Upper lobe of left lung (tissue), 6 donors: Measurements from ENCODE around the gene HOXA2. TPM values are rescaled to one million over a fixed set of nuclear protein-coding genes. Genes with fewer than 3 reads are reported as not detected.

ENCODE experiments used
- ATAC-seq, 2 donors: fragments of 200-7000 bp; cut with Tn5 transposase; one replicate each; pipeline ENCODE4 v1.9.1; 2022; ENCODE audit warnings: mild to moderate bottlenecking in 2 of 2, moderate library complexity in 2 of 2; ENCODE audit not compliant: low FRiP score in 2 of 2
- DNase-seq, 2 donors: peaks; one replicate each; pipeline ENCODE4 v3.0.0-alpha.2; 2019 to 2020
- H3K27ac ChIP-seq, 4 donors: fragments of 200-600 bp; sonication (generic); one replicate each; pipeline ENCODE4 v1.5.1; 2016 to 2019
- H3K27me3 ChIP-seq, 4 donors: fragments of 200-600 bp; sonication (generic); one replicate each; pipeline ENCODE4 v1.5.1; 2017 to 2019
- H3K36me3 ChIP-seq, 4 donors: fragments of 200-600 bp; sonication (generic); one replicate each; pipeline ENCODE4 v1.5.1; 2016 to 2019
- H3K4me1 ChIP-seq, 4 donors: fragments of 200-600 bp; sonication (generic); one replicate each; pipeline ENCODE4 v1.5.1; 2018 to 2019
- H3K4me3 ChIP-seq, 4 donors: fragments of 200-600 bp; sonication (generic); one replicate each; pipeline ENCODE4 v1.5.1; 2017 to 2019; ENCODE audit warnings: mild to moderate bottlenecking in 2 of 4, moderate library complexity in 1 of 4
- H3K9me3 ChIP-seq, 4 donors: fragments of 200-600 bp; sonication (generic); one replicate each; pipeline ENCODE4 v1.5.1; 2018 to 2019
- CTCF ChIP-seq, 6 experiments: fragments of 450-650 bp in 4 of 6; fragments of 200-600 bp in 2 of 6; sonication (generic) in 2 of 6; IDR thresholded peaks; one replicate each; pipeline ENCODE4 v1.5.1; 2016 to 2019; ENCODE audit warnings: antibody characterized with exemption in 6 of 6
- EP300 ChIP-seq, 4 donors: sonication (generic); formaldehyde crosslinking; IDR thresholded peaks; one replicate each; pipeline ENCODE4 v1.5.1; 2017; ENCODE audit warnings: antibody characterized with exemption in 4 of 4, control low read depth in 2 of 4
- POLR2A ChIP-seq, 4 donors: fragments of 450-650 bp; IDR thresholded peaks; one replicate each; pipeline ENCODE4 v1.5.1; 2016 to 2017; ENCODE audit warnings: antibody characterized with exemption in 4 of 4, mild to moderate bottlenecking in 2 of 4
- POLR2AphosphoS5 ChIP-seq, 2 donors: sonication (generic); formaldehyde crosslinking; IDR thresholded peaks; one replicate each; pipeline ENCODE4 v1.5.1; 2017; ENCODE audit warnings: antibody characterized with exemption in 2 of 2
- WGBS, 2 donors: methylation state at CpG; one replicate each; pipeline ENCODE4 v1.1.5; 2017 to 2018; 5-methylcytosine and 5-hydroxymethylcytosine counted together
- total RNA-seq, 6 donors: library from RNA; depleted of rRNA in 4 of 6; stranded (reverse); fragments of >200 nt in 4 of 6; gene quantifications; one replicate each; pipeline versions ENCODE4 v1.1.0 to v1.2.1, GENCODE V29; 2016 to 2021
- donor health status: DM: no; HTN: no; CAD: no; lungs with moderate emphysema.
- donor health status: DM: no; HTN: yes; CAD: no; lungs with severe emphysema.

HOXA2 gene
- total RNA-seq, 6 donors from 2014 or later = 0.30 to 3.0 (median 0.86) TPM; not detected in 1

- Histone ChIP-seq H3K9me3 (no peaks in the 10 kb centered on the region), H3K27me3 (no peaks in the 10 kb centered on the region), H3K4me3 (no peak overlapping the region), H3K4me1 (no peaks in the 10 kb centered on the region), H3K27ac (no peak overlapping the region), H3K36me3 (no peaks in the 10 kb centered on the region)
- ATAC-seq (no peak), DNase-seq (no peak)
- 84 to 87% methylated on average over 2 of the region's 2 CpGs for WGBS, 2 donors
- no peak for TF ChIP-seq POLR2A (IDR thresholded peaks at IDR 0.05)
- TF ChIP-seq EP300 (IDR thresholded peaks at IDR 0.05) = no peak
- no peak for TF ChIP-seq POLR2AphosphoS5 (IDR thresholded peaks at IDR 0.05)
- no peak for TF ChIP-seq CTCF (IDR thresholded peaks at IDR 0.05)
Measured at GRCh38 chr7:27065709-27066108, 36.8 kb downstream of the HOXA2 start.

GRCh38 chr7:27064661-27065060 is 37.8 kb downstream of the HOXA2 start:
- Histone ChIP-seq H3K9me3 (no peaks in the 10 kb centered on the region), H3K4me1 (no peaks in the 10 kb centered on the region), H3K27me3 (no peaks in the 10 kb centered on the region), H3K27ac (no peak overlapping the region), H3K4me3 (no peak overlapping the region), H3K36me3 (no peaks in the 10 kb centered on the region)
- ATAC-seq = no peak
- DNase-seq = no peak
- no peak for TF ChIP-seq POLR2AphosphoS5 (IDR thresholded peaks at IDR 0.05)
- TF ChIP-seq CTCF (IDR thresholded peaks at IDR 0.05) = no peak
- no peak for TF ChIP-seq EP300 (IDR thresholded peaks at IDR 0.05)
- no peak for TF ChIP-seq POLR2A (IDR thresholded peaks at IDR 0.05)
- WGBS, 2 donors = 88 to 93% methylated on average over 2 of the region's 2 CpGs

GRCh38 chr7:27064159-27064558 is 38.3 kb downstream of the HOXA2 start:
- H3K36me3 ChIP-seq = no peaks in the 10 kb centered on the region
- no peak for ATAC-seq
- H3K27me3 ChIP-seq = no peaks in the 10 kb centered on the region
- no peaks in the 10 kb centered on the region for H3K4me1 ChIP-seq
- H3K9me3 ChIP-seq = no peaks in the 10 kb centered on the region
- no peak overlapping the region for H3K4me3 ChIP-seq
- WGBS, 2 donors = 50 to 62% methylated on average over 2 of the region's 2 CpGs
- TF ChIP-seq EP300 (IDR thresholded peaks at IDR 0.05) (no peak), POLR2A (IDR thresholded peaks at IDR 0.05) (no peak), POLR2AphosphoS5 (IDR thresholded peaks at IDR 0.05) (no peak), CTCF (IDR thresholded peaks at IDR 0.05) (no peak)
- no peak overlapping the region for H3K27ac ChIP-seq
- no peak for DNase-seq

GRCh38 chr7:27062946-27063345 is 39.5 kb downstream of the HOXA2 start:
- Histone ChIP-seq H3K9me3 (no peaks in the 10 kb centered on the region), H3K4me3 (no peak overlapping the region), H3K36me3 (no peaks in the 10 kb centered on the region), H3K27me3 (no peaks in the 10 kb centered on the region), H3K27ac (no peak overlapping the region), H3K4me1 (no peaks in the 10 kb centered on the region)
- TF ChIP-seq EP300 (IDR thresholded peaks at IDR 0.05) = no peak
- no peak for TF ChIP-seq POLR2AphosphoS5 (IDR thresholded peaks at IDR 0.05)
- TF ChIP-seq POLR2A (IDR thresholded peaks at IDR 0.05) = no peak
- TF ChIP-seq CTCF (IDR thresholded peaks at IDR 0.05) = no peak
- DNase-seq = no peak
- 91 to 96% methylated on average over 4 of the region's 4 CpGs for WGBS, 2 donors
- ATAC-seq = no peak

GRCh38 chr7:27053153-27053552 is 49.3 kb downstream of the HOXA2 start:
- Histone ChIP-seq H3K36me3 (no peaks in the 10 kb centered on the region), H3K27ac (no peak overlapping the region), H3K9me3 (no peaks in the 10 kb centered on the region), H3K4me3 (no peak overlapping the region), H3K27me3 (no peaks in the 10 kb centered on the region), H3K4me1 (no peaks in the 10 kb centered on the region)
- TF ChIP-seq POLR2AphosphoS5 (IDR thresholded peaks at IDR 0.05) (no peak), EP300 (IDR thresholded peaks at IDR 0.05) (no peak), CTCF (IDR thresholded peaks at IDR 0.05) (no peak), POLR2A (IDR thresholded peaks at IDR 0.05) (no peak)
- ATAC-seq = no peak
- WGBS, 2 donors = 54 to 67% methylated on average over 2 to 3 of the region's 3 CpGs
- no peak for DNase-seq
